Fibroblast of lung (primary cell): ENCODE data around the gene MTMR1. TPM values are rescaled to one million over a fixed set of nuclear protein-coding genes. Genes with fewer than 3 reads are reported as not detected.

Source experiments
- DNase-seq, 2 donors: peaks; one replicate each; pipeline versions ENCODE4 v3.0.0 to v3.0.0-alpha.2; 2010; ENCODE audit warnings: low read depth in 2 of 2
- H2AFZ ChIP-seq: 2 replicates; pipeline ENCODE4 v1.5.1; 2012; ENCODE audit warnings: low read length, control low read depth, inconsistent platforms
- H3K27ac ChIP-seq: 2 replicates; pipeline ENCODE4 v1.5.1; 2011; ENCODE audit warnings: low read length, control low read depth; ENCODE audit not compliant: insufficient read depth
- H3K27me3 ChIP-seq: 2 replicates; pipeline ENCODE4 v1.5.1; 2011; ENCODE audit warnings: mild to moderate bottlenecking, low read length; ENCODE audit not compliant: control insufficient read depth, insufficient read depth
- H3K36me3 ChIP-seq: 2 replicates; pipeline ENCODE4 v1.5.1; 2011; ENCODE audit warnings: low read length; ENCODE audit not compliant: control insufficient read depth, insufficient read depth
- H3K4me1 ChIP-seq: 2 replicates; pipeline ENCODE4 v1.5.1; 2011; ENCODE audit warnings: low read length; ENCODE audit not compliant: control insufficient read depth, insufficient read depth; ENCODE audit errors: extremely low read depth
- H3K4me2 ChIP-seq: 2 replicates; pipeline ENCODE4 v1.5.1; 2011; ENCODE audit warnings: low read length, control low read depth; ENCODE audit not compliant: insufficient read depth; ENCODE audit errors: extremely low read depth
- H3K4me3 ChIP-seq, 4 experiments: fragments of 200-600 bp in 1 of 4; sonication (generic) in 1 of 4; replicated peaks in 1 of 4; 2 replicates each; pipeline ENCODE4 v1.5.1; 2011 to 2016; ENCODE audit warnings: low read length in 4 of 4, low read depth in 3 of 4, mild to moderate bottlenecking in 3 of 4, control low read depth in 2 of 4, inconsistent platforms in 1 of 4, mixed read lengths in 1 of 4; ENCODE audit not compliant: insufficient read depth in 1 of 4; ENCODE audit errors: control extremely low read depth in 1 of 4
- H3K79me2 ChIP-seq: 2 replicates; pipeline ENCODE4 v1.5.1; 2012; ENCODE audit warnings: mild to moderate bottlenecking, low read length, inconsistent platforms; ENCODE audit not compliant: control insufficient read depth, insufficient read depth
- H3K9ac ChIP-seq: 2 replicates; pipeline ENCODE4 v1.5.1; 2011; ENCODE audit warnings: mild to moderate bottlenecking, low read length, control low read depth; ENCODE audit not compliant: insufficient read depth
- H3K9me3 ChIP-seq: 2 replicates; pipeline ENCODE4 v1.5.1; 2012; ENCODE audit warnings: low read depth, low read length; ENCODE audit not compliant: control insufficient read depth, insufficient read depth
- H4K20me1 ChIP-seq: 2 replicates; pipeline ENCODE4 v1.5.1; 2011; ENCODE audit warnings: low read length; ENCODE audit not compliant: control insufficient read depth, insufficient read depth; ENCODE audit errors: extremely low read depth
- EZH2 ChIP-seq: IDR thresholded peaks from 2 replicates; pipeline ENCODE4 v1.5.1; 2012; ENCODE audit warnings: low read length, control low read depth, mild to moderate bottlenecking; ENCODE audit errors: missing control alignments
- polyA plus RNA-seq, 2 donors: library from polyadenylated mRNA; depleted of rRNA in 1 of 2; stranded (reverse) in 1 of 2; unstranded in 1 of 2; fragments of >200 nt; gene quantifications; 2 replicates each; pipeline ENCODE4 v1.2.1, GENCODE V29; 2011 to 2012; ENCODE audit warnings: missing spikeins in 1 of 2
- total RNA-seq: library from RNA; depleted of rRNA; stranded (reverse); fragments of >200 nt; gene quantifications from 2 replicates; pipeline ENCODE4 v1.2.1, GENCODE V29; 2014
- TF ChIP-seq, protein P1 (sequence below), 2 donors: IDR thresholded peaks in 1 of 2; conservative IDR thresholded peaks in 1 of 2; 1 replicate in 1 of 2; 2 replicates in 1 of 2; pipeline ENCODE4 v1.5.1; 2011 to 2012; ENCODE audit warnings: low read length in 2 of 2, control low read depth in 1 of 2, inconsistent platforms in 1 of 2, low read depth in 1 of 2, mild to moderate bottlenecking in 1 of 2

Gene MTMR1
- total and polyA plus RNA-seq, 2 donors (not counting 1 experiment from before 2014, with no cell fraction given), result 22.3 to 28.1 TPM

DNA sequence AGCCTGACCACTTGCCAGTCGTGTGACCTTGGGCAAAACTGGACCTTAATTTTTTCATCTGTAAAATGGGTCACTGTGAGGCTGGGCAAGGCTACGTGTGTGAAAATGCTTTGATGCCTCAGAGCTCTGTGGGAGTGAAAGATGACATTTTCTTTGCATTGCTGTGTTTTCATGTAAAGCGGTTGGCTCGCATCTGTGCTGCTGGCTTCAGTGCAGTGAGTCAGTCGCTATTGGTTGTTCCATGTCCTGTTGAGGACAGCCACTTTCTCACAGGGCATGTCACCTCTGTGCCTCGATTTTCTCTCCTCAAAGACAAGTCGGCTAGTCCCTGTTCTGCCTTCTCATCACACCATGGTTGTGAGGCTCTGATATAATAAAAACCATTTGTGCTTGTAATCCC lies 4.4 kb downstream of the MTMR1 start:
- no peak overlapping the region for H3K4me2 ChIP-seq
- no peak for TF ChIP-seq EZH2
- TF ChIP-seq, protein P1, sequence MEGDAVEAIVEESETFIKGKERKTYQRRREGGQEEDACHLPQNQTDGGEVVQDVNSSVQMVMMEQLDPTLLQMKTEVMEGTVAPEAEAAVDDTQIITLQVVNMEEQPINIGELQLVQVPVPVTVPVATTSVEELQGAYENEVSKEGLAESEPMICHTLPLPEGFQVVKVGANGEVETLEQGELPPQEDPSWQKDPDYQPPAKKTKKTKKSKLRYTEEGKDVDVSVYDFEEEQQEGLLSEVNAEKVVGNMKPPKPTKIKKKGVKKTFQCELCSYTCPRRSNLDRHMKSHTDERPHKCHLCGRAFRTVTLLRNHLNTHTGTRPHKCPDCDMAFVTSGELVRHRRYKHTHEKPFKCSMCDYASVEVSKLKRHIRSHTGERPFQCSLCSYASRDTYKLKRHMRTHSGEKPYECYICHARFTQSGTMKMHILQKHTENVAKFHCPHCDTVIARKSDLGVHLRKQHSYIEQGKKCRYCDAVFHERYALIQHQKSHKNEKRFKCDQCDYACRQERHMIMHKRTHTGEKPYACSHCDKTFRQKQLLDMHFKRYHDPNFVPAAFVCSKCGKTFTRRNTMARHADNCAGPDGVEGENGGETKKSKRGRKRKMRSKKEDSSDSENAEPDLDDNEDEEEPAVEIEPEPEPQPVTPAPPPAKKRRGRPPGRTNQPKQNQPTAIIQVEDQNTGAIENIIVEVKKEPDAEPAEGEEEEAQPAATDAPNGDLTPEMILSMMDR (conservative IDR thresholded peaks at IDR 0.05 in 1 of 2, IDR thresholded peaks at IDR 0.05 in 1 of 2; ENCODE audit: low read depth in 1 of 2, low read length in 2 of 2), result no peak
- H4K20me1 ChIP-seq, result no peaks in the 10 kb centered on the region
- H3K36me3 ChIP-seq, result no peaks in the 10 kb centered on the region
- H3K4me3 ChIP-seq, result no peak overlapping the region
- no peaks in the 10 kb centered on the region for H3K9me3 ChIP-seq
- no peak overlapping the region for H2AFZ ChIP-seq
- H3K4me1 ChIP-seq, result peaks cover 3% of the 10 kb centered on the region
- no peak overlapping the region for H3K9ac ChIP-seq
- no peak for DNase-seq
- H3K79me2 ChIP-seq, result peaks cover 25% of the 10 kb centered on the region
- H3K27ac ChIP-seq, result no peak overlapping the region
- no peaks in the 10 kb centered on the region for H3K27me3 ChIP-seq

GRCh38 chrX:150698981-150699380 lies 5.8 kb downstream of the MTMR1 start:
- peaks cover 25% of the 10 kb centered on the region for H3K79me2 ChIP-seq
- no peak overlapping the region for H3K4me2 ChIP-seq
- no peak overlapping the region for H3K27ac ChIP-seq
- H4K20me1 ChIP-seq, result no peaks in the 10 kb centered on the region
- no peaks in the 10 kb centered on the region for H3K36me3 ChIP-seq
- no peaks in the 10 kb centered on the region for H3K9me3 ChIP-seq
- H3K27me3 ChIP-seq, result no peaks in the 10 kb centered on the region
- no peak for TF ChIP-seq EZH2
- TF ChIP-seq, protein P1 (conservative IDR thresholded peaks at IDR 0.05 in 1 of 2, IDR thresholded peaks at IDR 0.05 in 1 of 2; ENCODE audit: low read depth in 1 of 2, low read length in 2 of 2), result no peak
- DNase-seq, result no peak
- H2AFZ ChIP-seq, result no peak overlapping the region
- H3K4me3 ChIP-seq, result no peak overlapping the region
- no peak overlapping the region for H3K9ac ChIP-seq
- H3K4me1 ChIP-seq, result peaks cover 3% of the 10 kb centered on the region

DNA sequence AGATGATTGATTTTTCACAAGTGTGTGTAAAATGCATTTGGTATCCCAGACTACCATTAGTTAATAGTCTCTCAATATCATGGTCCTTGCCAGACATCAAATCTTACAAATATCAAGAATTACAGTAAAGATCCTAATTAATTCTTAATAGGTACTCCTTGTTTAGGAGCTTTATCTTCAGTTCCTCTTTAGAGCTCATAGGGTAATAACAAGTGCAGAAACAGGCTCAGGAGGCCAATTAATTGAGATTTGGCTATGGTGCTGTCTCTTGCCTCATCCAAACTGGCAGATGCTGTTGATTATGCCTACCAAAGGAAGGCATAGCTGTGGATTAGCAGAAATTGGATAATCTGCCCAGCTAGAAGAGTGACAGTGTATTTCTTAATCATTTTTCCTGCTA lies 6.9 kb downstream of the MTMR1 start:
- H3K79me2 ChIP-seq, result peaks cover 19% of the 10 kb centered on the region
- no peak overlapping the region for H3K4me2 ChIP-seq
- no peaks in the 10 kb centered on the region for H3K4me1 ChIP-seq
- no peaks in the 10 kb centered on the region for H4K20me1 ChIP-seq
- no peak for DNase-seq
- H3K9me3 ChIP-seq, result no peaks in the 10 kb centered on the region
- TF ChIP-seq EZH2, result no peak
- TF ChIP-seq, protein P1 (conservative IDR thresholded peaks at IDR 0.05 in 1 of 2, IDR thresholded peaks at IDR 0.05 in 1 of 2; ENCODE audit: low read depth in 1 of 2, low read length in 2 of 2), result no peak
- H3K4me3 ChIP-seq, result no peak overlapping the region
- H3K36me3 ChIP-seq, result no peaks in the 10 kb centered on the region
- H2AFZ ChIP-seq, result no peak overlapping the region
- H3K9ac ChIP-seq, result no peak overlapping the region
- no peak overlapping the region for H3K27ac ChIP-seq
- H3K27me3 ChIP-seq, result no peaks in the 10 kb centered on the region
